Embryonic facial prominence (tissue), 1 donor: ENCODE results near the gene MAP4K1.
"Not testable (repeated sequence)": the region's sequence is repeated elsewhere in the genome, so short reads cannot be mapped to it uniquely, and the experiment has no call there.

Experiments
- DNase-seq: peaks from one replicate; pipeline ENCODE4 v3.0.0-alpha.2; 2016; ENCODE audit errors: extremely low spot score

MAP4K1 gene

GRCh38 chr19:38569368-38569983 lies 48.3 kb downstream of the MAP4K1 start:
- DNase-seq, result no peak

- DNase-seq, result no peak
Observed at GRCh38 chr19:38565691-38566105, 52.1 kb downstream of the MAP4K1 start.

GRCh38 chr19:38564981-38565690 lies 52.6 kb downstream of the MAP4K1 start:
- no peak for DNase-seq

- no peak for DNase-seq
Observed at GRCh38 chr19:38563475-38563874, 54.3 kb downstream of the MAP4K1 start.

- DNase-seq, result no peak
Observed at GRCh38 chr19:38562096-38562495, 55.7 kb downstream of the MAP4K1 start.

- DNase-seq, result no peak
Observed at GRCh38 chr19:38561658-38562057, 56.1 kb downstream of the MAP4K1 start.

GRCh38 chr19:38561053-38561606 lies 56.6 kb downstream of the MAP4K1 start:
- DNase-seq, result no peak

- peak; percentile 37 for DNase-seq
Observed at GRCh38 chr19:38559428-38560401, 58.0 kb downstream of the MAP4K1 start.

- DNase-seq, result not testable (repeated sequence)
Observed at GRCh38 chr19:38558933-38559332, 58.8 kb downstream of the MAP4K1 start.

GRCh38 chr19:38557205-38557799 lies 60.5 kb downstream of the MAP4K1 start:
- no peak for DNase-seq

GRCh38 chr19:38556521-38557174 lies 61.1 kb downstream of the MAP4K1 start:
- DNase-seq, result no peak

GRCh38 chr19:38555200-38555599 lies 62.6 kb downstream of the MAP4K1 start:
- no peak for DNase-seq

- DNase-seq, result no peak
Observed at GRCh38 chr19:38554676-38555141, 63.0 kb downstream of the MAP4K1 start.

- not testable (repeated sequence) for DNase-seq
Observed at GRCh38 chr19:38553239-38553638, 64.5 kb downstream of the MAP4K1 start.

GRCh38 chr19:38551450-38551813 lies 66.3 kb downstream of the MAP4K1 start:
- no peak for DNase-seq

GRCh38 chr19:38550376-38550775 lies 67.4 kb downstream of the MAP4K1 start:
- DNase-seq, result no peak

- no peak for DNase-seq
Observed at GRCh38 chr19:38549942-38550341, 67.8 kb downstream of the MAP4K1 start.

- DNase-seq, result no peak
Observed at GRCh38 chr19:38549061-38549460, 68.7 kb downstream of the MAP4K1 start.

- no peak for DNase-seq
Observed at GRCh38 chr19:38547421-38547820, 70.3 kb downstream of the MAP4K1 start.

- DNase-seq, result no peak
Observed at GRCh38 chr19:38545596-38545995, 72.2 kb downstream of the MAP4K1 start.
